GM12865 (cell line): Measurements from ENCODE around the gene CAP2.

Experiments
- DNase-seq: peaks from one replicate; pipeline ENCODE4 v3.0.0; 2010; ENCODE audit warnings: low read depth
- H3K4me3 ChIP-seq: 2 replicates; pipeline ENCODE4 v1.5.1; 2011; ENCODE audit warnings: mild to moderate bottlenecking, low read depth, low read length, control low read depth
- TF ChIP-seq, protein P1 (sequence below): IDR thresholded peaks from 2 replicates; pipeline ENCODE4 v1.5.1; 2011; ENCODE audit warnings: low read length, control low read depth, low read depth, inconsistent platforms; ENCODE audit not compliant: insufficient read depth; ENCODE audit errors: missing control alignments

CAP2 gene

DNA sequence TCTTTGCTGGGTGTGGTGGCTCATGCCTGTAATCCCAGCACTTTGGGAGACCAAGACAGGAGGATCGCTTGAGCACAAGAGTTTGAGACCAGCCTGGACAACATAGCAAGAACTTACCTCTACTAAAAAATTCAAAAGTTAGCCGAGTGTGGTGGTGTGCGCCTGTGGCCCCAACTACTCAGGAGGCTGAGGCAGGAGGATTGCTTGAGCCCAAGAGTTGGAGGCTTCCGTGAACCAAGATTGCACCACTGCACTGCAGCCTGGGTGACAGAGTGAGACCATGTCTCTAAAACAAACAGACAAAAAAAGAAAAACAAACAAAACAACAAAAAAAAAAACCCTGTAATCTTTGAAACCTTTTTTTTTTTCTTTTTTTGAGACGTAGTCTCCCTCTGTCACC is 67.5 kb downstream of the CAP2 start:
- H3K4me3 ChIP-seq: no peak overlapping the region
- no peak for DNase-seq
- TF ChIP-seq, protein P1, sequence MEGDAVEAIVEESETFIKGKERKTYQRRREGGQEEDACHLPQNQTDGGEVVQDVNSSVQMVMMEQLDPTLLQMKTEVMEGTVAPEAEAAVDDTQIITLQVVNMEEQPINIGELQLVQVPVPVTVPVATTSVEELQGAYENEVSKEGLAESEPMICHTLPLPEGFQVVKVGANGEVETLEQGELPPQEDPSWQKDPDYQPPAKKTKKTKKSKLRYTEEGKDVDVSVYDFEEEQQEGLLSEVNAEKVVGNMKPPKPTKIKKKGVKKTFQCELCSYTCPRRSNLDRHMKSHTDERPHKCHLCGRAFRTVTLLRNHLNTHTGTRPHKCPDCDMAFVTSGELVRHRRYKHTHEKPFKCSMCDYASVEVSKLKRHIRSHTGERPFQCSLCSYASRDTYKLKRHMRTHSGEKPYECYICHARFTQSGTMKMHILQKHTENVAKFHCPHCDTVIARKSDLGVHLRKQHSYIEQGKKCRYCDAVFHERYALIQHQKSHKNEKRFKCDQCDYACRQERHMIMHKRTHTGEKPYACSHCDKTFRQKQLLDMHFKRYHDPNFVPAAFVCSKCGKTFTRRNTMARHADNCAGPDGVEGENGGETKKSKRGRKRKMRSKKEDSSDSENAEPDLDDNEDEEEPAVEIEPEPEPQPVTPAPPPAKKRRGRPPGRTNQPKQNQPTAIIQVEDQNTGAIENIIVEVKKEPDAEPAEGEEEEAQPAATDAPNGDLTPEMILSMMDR: no peak

GRCh38 chr6:17466147-17466546 is 72.8 kb downstream of the CAP2 start:
- H3K4me3 ChIP-seq: no peak overlapping the region
- DNase-seq: no peak
- TF ChIP-seq, protein P1: no peak

- no peak for DNase-seq
- H3K4me3 ChIP-seq: no peak overlapping the region
- TF ChIP-seq, protein P1: no peak
These were observed 73.3 kb downstream of the CAP2 start for GRCh38 chr6:17466707-17467106.

- TF ChIP-seq, protein P1: no peak
- H3K4me3 ChIP-seq: no peak overlapping the region
- no peak for DNase-seq
These were observed 75.8 kb downstream of the CAP2 start for GRCh38 chr6:17469006-17469832.

DNA sequence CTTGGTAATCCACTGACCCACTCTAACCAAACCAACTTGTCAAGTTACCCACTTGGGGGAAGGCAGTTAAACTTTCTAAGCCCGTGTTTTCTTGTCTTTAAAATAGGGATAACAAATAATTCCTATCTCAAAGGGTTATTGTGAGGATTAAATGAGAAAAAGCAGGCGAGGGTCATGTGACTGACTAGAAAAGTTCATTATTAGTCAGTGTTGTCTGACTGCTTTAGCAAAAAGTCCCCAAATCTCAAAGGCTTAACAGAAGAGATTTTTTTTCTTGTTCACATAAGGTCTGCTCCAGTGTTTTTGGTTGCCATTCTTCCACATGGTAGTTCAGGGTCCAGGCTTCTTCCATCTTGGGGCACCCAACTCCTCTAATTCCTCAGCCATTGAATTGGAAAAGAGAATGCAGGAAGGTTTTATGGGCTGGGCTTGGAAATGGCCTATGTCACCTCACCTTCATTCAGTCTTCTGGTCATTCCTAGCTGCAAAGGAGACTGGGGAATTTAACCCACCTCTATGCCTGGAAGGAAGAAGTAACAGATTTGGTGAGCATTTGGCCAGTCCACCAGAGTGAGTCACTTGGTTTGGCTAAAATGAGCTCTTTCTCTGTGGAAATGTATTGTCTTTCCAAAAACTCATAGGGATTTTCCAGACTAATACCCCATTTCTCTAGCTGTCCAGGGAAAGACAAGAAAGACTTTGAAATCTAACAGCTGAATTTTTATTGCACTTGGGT is 77.0 kb downstream of the CAP2 start:
- TF ChIP-seq, protein P1: no peak
- no peak for DNase-seq
- no peak overlapping the region for H3K4me3 ChIP-seq

DNA sequence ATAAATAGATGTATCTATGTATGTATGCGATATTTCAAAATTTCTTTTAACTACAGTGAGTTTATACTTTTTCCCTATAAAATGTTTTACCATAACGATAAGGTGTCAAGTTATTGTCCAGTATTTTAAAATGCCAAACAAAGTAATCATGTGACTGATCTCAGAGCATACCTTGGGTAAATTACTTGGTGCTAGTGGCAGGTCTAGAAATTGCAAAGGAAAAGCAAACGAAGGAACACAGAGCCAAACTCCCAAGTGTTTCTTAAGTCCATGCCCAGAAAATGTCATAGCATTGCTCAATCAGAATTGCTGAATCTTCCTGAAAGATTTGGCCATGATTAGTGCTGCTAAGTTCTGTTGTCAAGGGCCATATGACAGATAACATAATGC is 77.5 kb downstream of the CAP2 start:
- H3K4me3 ChIP-seq: no peak overlapping the region
- DNase-seq: no peak
- TF ChIP-seq, protein P1: no peak
